Activated CD8-positive, alpha-beta memory T cell treated with anti-CD3 and anti-CD28 coated beads for 24 hours (primary cell): ENCODE data around the gene TSNAX.

Experiments
- DNase-seq: peaks from one replicate; pipeline ENCODE4 v3.0.0-alpha.2; 2020

Gene TSNAX

DNA sequence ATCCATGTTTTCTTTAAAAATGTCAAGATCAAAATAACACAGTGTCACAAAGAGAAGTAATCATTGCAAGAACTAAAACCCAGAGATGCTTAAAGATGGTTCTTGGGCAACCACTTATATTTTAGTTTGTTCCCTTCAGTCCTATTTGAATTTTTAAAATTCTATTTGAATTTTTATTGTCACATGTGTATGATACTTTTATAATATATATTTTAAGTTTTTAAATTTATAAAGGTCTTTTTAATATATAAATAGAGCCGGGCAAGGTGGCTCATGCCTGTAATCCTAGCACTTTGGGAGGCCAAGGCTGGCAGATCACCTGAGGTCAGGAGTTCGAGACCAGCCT is 75.8 kb downstream of the TSNAX start:
- no peak for DNase-seq

DNA sequence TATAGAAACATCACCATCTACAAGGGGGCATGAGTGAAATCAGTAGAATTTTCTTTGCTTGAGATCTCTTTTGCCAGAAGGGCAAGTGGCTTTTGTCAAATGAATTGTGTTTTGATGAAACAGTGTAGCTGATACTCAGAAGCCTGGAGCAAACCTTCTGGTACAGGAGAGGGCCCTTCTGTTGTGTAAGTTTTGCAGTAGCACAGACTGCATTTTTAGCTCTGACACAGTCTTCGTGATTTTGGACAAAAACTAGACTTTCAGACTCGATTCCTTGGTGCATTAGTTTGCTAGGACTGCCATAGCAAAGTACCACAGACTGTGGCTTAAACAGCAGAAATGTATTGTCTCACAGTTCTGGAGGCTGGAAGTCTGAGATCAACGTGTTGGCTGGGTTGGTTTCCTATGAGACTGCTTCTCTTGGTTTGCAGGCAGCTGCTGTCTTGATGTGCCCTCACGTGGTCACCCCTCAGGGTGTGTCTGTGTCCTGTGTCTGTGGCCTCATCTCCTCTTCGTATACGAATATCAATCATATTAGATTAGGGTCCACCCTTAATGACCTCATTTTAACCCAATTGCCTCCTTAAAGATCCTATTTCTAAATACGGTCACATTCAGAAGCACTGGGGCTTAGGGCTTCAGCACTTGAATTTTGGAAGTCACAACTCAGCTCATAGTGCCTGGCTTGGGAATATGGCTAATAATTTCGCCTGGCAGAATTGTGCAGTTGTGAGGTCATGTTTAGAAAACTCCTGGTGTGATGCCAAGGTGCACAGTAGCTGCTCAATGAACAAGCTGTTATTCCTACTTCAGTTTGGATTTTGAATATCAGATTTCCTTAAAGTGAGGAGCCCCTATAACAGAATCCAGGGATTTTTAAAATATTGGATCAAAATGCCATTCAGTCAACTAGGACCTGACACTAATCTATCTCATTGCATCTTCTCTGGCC is 77.0 kb downstream of the TSNAX start:
- no peak for DNase-seq

DNA sequence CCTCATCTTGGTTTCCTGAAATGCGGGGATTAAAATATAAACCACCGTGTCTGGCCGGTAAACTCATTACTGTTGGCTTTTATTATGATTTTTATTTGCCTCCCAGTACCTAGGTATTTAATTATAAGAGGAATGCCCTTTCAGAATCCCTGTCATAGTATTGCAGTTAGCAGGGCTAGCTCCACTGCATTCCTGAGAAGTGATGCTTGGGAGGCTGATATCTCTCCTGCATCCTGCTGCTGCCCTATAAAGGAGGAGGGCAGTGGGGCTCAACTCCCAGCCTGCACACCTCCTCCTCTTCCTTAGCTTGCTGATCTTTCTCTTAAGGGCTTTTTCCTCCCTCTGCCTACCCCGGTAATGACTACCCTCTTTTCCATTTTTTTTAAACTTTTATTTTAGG is 78.2 kb downstream of the TSNAX start:
- DNase-seq, result no peak

DNA sequence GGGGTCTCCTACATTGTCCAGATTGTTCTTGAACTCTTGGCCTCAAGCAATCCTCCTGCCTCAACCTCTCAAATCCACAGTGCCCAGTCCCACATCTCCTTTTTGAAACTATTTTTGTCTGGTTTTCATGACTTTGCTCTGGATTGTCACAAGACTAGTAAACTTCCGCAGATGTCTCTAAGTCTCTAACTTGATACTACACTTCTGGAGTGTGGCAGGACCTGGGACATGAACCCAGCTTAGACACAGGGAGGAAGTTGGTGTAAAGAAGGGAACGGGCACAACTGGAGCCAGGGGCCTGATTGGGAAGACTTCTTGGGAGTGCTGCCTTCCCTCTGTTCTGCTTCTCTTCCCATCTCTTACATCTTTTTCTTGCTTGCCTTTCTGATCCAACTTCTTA is 81.9 kb downstream of the TSNAX start:
- DNase-seq, result no peak

DNA sequence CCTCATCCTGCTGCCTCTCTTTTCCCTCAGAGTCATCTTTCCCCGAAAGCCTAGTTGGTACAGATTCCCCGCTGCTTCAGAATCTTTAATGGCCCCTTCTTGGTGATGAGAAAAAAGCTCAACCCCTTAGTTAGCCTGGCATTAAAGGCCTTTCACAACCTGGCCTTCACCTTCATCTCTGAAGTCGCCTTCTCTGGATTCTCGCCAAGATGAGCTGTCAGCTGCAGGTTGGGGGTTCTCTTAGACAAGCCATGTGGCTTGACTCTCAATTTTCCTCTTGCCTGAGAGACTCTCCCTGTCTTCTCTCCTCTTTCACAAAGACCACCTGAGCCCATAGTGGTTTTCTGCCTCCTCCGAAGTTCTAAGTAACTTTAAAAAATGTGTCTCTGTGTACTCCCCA is 82.6 kb downstream of the TSNAX start:
- DNase-seq, result no peak

DNA sequence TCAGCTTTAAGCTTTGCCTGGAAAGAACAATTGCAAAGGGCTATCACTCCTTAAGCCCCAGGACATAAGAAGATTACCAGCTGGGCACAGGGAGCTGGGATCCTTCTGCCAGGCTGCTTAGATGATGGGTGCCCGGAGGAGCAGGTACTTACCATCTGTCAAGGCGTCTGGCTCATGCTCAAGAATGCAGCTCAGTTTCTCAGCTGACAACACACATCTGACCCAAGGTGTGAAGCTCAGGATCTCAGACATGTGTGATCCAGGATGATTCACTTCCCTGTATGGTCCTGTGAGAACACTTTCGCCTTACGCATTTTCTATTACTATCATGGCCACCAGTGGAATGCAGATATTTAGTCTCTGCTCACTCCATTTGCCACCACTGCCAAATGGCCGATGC is 83.4 kb downstream of the TSNAX start:
- DNase-seq, result no peak

DNA sequence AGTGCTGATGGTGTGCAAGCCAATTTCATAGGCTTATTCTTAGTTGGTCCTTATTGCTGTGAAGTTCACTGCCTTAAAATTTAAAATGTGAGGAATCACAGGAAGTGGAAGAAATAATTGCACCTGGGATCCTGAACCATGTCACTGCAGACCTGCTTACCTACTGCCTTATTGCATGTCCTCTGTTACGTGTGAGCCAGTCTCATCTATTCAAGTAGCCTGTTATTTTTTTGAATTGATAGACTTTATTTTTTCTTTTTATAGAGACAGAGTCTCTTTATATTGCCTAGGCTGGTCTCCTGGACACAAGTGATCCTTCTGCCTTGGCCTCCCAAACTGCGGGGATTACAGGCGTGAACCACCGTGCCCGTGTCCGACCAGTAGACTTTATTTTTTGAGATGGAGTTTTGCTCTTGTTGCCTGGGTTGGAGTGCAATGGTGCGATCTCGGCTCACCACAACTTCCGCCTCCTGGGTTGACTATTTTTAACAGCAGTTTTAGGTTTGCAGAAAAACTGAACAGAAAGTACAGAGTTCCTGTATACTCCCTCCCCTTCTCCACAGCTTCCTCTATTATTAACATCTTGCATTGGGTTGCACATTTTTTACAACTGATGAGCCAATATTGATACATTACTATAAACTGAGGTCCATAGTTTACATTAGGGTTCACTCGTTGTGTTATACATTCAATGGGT is 84.1 kb downstream of the TSNAX start:
- DNase-seq, result peak; percentile 68

DNA sequence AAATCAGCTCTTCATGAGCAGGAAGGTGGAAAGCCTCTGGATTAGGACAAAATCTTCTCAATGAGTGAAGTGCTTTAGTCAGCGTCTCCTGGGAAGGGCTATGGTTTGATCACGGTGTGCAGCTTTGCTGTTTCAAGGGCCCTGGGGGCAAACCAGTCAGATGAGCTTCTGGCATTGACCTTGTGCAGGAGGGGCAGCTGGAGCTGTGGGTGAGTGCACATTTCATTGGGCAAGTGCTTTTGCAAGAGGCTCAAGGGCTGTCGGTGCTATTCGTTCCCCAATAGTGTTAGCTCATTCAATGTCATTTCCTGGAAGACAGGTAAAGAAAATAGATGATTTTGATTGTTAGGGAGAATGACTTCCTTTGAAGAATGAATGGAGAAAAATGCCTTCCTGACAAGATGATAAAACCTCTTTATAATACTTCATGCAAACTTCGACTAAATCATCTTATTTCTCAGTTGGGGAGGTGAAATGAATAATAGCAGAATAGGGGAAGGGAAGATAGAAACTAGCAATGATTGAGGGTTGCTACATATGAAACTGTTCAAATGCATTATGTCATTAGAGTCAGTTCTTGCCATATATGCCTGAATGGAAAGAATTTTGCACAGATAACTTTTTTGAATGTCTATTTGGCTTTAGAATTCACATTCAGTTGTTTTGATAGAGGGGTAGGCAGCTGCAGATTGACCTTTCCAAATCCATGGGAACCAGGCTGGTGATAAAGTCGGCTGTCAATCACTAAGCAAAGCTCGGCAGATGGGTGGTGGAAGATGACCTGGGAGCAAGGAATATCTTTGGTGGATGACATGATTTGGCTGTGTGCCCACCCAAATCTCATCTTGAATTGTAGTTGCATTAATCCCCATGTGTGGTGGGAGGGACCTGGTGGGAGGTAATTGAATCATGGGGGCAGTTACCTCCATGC is 85.2 kb downstream of the TSNAX start:
- no peak for DNase-seq
